Adrenal gland (tissue), 12 donors: ENCODE data around the gene PTRHD1. TPM values are rescaled to one million over a fixed set of nuclear protein-coding genes. Genes with fewer than 3 reads are reported as not detected.

Source experiments
- DNase-seq, 7 donors: peaks; one replicate each; pipeline ENCODE4 v3.0.0-alpha.2; 2019 to 2020
- H3K27ac ChIP-seq, 5 donors: fragments of 200-600 bp; sonication (generic) in 4 of 5; 1 replicate in 3 of 5; 2 replicates in 2 of 5; pipeline versions ENCODE4 v1.5.1 to v1.8.0; 2016 to 2020; ENCODE audit warnings: mild to moderate bottlenecking in 1 of 5
- H3K27me3 ChIP-seq: fragments of 200-600 bp; 2 replicates; pipeline ENCODE4 v1.8.0; 2021
- H3K36me3 ChIP-seq, 2 donors: fragments of 200-600 bp; replicated peaks in 1 of 2; 1 replicate in 1 of 2; 2 replicates in 1 of 2; pipeline versions ENCODE4 v1.5.1 to v1.8.0; 2018 to 2022
- H3K4me1 ChIP-seq, 2 donors: fragments of 200-600 bp; replicated peaks in 1 of 2; 1 replicate in 1 of 2; 2 replicates in 1 of 2; pipeline versions ENCODE4 v1.5.1 to v1.8.0; 2018 to 2021
- H3K4me3 ChIP-seq, 4 donors: fragments of 200-600 bp; sonication (generic) in 3 of 4; one replicate each; pipeline ENCODE4 v1.5.1; 2016 to 2018
- H3K9me3 ChIP-seq, 3 donors: fragments of 200-600 bp; sonication (generic) in 1 of 3; replicated peaks in 1 of 3; 1 replicate in 2 of 3; 2 replicates in 1 of 3; pipeline versions ENCODE4 v1.5.1 to v1.8.0; 2016 to 2021
- POLR2A ChIP-seq, 2 donors: fragments of 450-650 bp; IDR thresholded peaks; one replicate each; pipeline ENCODE4 v1.6.1; 2017; ENCODE audit warnings: antibody characterized with exemption in 2 of 2, mild to moderate bottlenecking in 2 of 2, moderate library complexity in 1 of 2
- WGBS, 4 donors: extraction: QIAGEN DNeasy Blood & Tissue Kit in 2 of 4; methylation state at CpG; one replicate each; pipeline versions ENCODE4 v1.1.5 to v1.1.7; 2013 to 2017; 5-methylcytosine and 5-hydroxymethylcytosine counted together
- intact Hi-C, 2 donors: fragments of 100-400 bp; cut with DNase I; formaldehyde crosslinking; loops; one replicate each; pipeline versions ENCODE4 v1.14.1 to v1.15.0; 2022 to 2023
- polyA plus RNA-seq, 3 donors: library from polyadenylated mRNA; stranded (reverse); fragments of 200-250 nt in 2 of 3; fragments of 350-450 nt in 1 of 3; fragmentation: Illumina TruSeq in 1 of 3; extraction: RNeasy Lipid Tissue Mini Kit (QIAGEN cat#74804) in 1 of 3; gene quantifications; one replicate each; pipeline ENCODE4 v1.2.3, GENCODE V29; 2013 to 2014
- total RNA-seq, 9 donors: library from RNA; depleted of rRNA in 4 of 9; stranded (reverse); fragments of >200 nt in 4 of 9; fragments of 120-200 nt in 1 of 9; fragmentation: NEBNext Ultra II Directional in 1 of 9; extraction: Animal tissue kit (Norgen Biotek cat#: 25700) in 1 of 9; gene quantifications; one replicate each; pipeline versions ENCODE4 v1.1.0 to v1.2.4, GENCODE V29; 2013 to 2023
- TF ChIP-seq, protein P1 (sequence below), 6 experiments: fragments of 450-650 bp in 4 of 6; fragments of 200-600 bp in 2 of 6; sonication (generic) in 1 of 6; IDR thresholded peaks; 1 replicate in 5 of 6; 2 replicates in 1 of 6; pipeline versions ENCODE4 v1.5.1 to v1.8.0; 2016 to 2021; ENCODE audit warnings: antibody characterized with exemption in 6 of 6, mild to moderate bottlenecking in 2 of 6, moderate library complexity in 1 of 6
- donor health status: healthy with polysubstance abuse.
- donor health status: Bipolar disorder and iron deficiency.
- donor health status: DM: yes; HTN: yes; CAD: no.
- donor health status: DM: no; HTN: no; CAD: no.
- donor health status: DM: no; HTN: no; CAD: no.
- donor health status: DM: yes; HTN: yes; CAD: no.

The PTRHD1 gene
- total and polyA plus RNA-seq, 12 donors = 18.6 to 87.3 (median 53.3) TPM

DNA sequence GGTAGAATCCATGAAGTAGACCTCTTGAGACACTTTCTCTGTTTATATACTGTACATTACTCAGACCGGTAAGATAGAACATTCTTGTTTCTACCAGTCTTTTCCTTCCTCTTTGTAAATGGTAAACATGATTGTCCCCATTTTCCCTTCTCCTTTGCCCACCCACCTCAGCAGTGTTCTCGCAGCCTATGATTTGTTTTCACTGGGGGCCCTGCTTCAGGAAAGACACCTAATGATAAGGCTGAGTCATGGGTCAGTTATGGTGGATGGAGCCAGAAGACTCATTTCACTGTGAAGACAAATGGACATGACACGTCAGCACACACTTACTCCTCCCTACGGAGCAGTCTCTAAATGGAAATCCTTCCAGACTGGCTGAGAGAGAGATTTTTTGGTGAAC is 23.7 kb upstream of the PTRHD1 start:
- WGBS, 4 donors = 46 to 76% (median 61%) methylated on average over 4 of the region's 4 CpGs
- H3K27me3 ChIP-seq = no peaks in the 10 kb centered on the region
- DNase-seq = peak in 4 of 7 donors; percentile 29 to 59 (median 55)
- no peak overlapping the region for H3K4me3 ChIP-seq
- peak overlapping the region in 1 of 5 donors; percentile 20 for H3K27ac ChIP-seq
- peaks cover 8 to 20% of the 10 kb centered on the region in 2 donors for H3K4me1 ChIP-seq
- intact Hi-C loops = no loop called here
- peaks cover 0 to 25% of the 10 kb centered on the region in 2 donors for H3K36me3 ChIP-seq
- no peak for TF ChIP-seq POLR2A (IDR thresholded peaks at IDR 0.05)
- H3K9me3 ChIP-seq = no peaks in the 10 kb centered on the region

DNA sequence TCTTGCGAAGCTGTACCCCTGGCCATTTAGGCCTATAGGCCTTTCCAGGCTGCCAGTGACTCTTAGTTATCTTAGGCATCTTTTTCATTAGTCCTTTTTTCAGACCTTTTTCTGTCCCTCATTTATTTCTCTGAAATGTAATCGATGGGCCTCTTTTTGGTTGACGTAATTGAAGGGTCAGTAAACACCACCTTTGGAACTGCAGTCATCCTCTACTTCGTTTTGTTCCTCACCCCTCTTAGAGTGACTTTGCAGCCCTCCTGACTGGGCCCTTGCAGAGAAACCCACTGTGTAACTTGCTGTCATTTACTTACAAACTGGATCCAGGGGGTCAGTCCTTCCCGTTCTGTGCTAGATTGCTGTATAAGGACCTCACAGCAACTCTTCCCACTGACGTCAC is 23.2 kb upstream of the PTRHD1 start:
- peak in 1 of 7 donors; percentile 9 for DNase-seq
- Histone ChIP-seq H3K27me3 (no peaks in the 10 kb centered on the region), H3K27ac (peak overlapping the region in 1 of 5 donors; percentile 20), H3K9me3 (no peaks in the 10 kb centered on the region), H3K36me3 (peaks cover 0 to 24% of the 10 kb centered on the region in 2 donors), H3K4me3 (no peak overlapping the region), H3K4me1 (peaks cover 8 to 20% of the 10 kb centered on the region in 2 donors)
- WGBS, 4 donors = 82 to 96% (median 94%) methylated on average over 6 of the region's 6 CpGs
- intact Hi-C loops = no loop called here
- TF ChIP-seq POLR2A (IDR thresholded peaks at IDR 0.05) = no peak
- TF ChIP-seq, protein P1, sequence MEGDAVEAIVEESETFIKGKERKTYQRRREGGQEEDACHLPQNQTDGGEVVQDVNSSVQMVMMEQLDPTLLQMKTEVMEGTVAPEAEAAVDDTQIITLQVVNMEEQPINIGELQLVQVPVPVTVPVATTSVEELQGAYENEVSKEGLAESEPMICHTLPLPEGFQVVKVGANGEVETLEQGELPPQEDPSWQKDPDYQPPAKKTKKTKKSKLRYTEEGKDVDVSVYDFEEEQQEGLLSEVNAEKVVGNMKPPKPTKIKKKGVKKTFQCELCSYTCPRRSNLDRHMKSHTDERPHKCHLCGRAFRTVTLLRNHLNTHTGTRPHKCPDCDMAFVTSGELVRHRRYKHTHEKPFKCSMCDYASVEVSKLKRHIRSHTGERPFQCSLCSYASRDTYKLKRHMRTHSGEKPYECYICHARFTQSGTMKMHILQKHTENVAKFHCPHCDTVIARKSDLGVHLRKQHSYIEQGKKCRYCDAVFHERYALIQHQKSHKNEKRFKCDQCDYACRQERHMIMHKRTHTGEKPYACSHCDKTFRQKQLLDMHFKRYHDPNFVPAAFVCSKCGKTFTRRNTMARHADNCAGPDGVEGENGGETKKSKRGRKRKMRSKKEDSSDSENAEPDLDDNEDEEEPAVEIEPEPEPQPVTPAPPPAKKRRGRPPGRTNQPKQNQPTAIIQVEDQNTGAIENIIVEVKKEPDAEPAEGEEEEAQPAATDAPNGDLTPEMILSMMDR (IDR thresholded peaks at IDR 0.05) = no peak

DNA sequence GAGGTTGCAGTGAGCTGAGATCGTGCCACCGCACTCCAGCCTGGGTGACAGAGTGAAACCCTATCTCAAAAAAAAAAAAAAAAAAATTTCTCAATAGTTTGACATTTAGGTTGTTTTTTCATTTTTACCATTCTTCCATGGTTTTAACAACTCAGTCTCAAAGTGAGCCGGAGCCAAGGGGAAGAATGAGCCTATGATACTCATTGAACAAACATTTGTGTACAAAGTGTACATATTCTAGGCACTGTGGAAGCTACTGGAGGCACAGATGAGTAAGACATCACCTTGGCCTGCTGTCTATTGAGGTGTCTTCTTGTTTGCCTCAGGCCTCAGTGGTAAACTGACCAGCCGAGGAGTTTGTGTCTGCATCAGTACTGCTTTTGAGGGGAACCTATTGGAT is 22.0 kb upstream of the PTRHD1 start:
- no peak for DNase-seq
- no peak for TF ChIP-seq POLR2A (IDR thresholded peaks at IDR 0.05)
- TF ChIP-seq, protein P1 (IDR thresholded peaks at IDR 0.05) = no peak
- Histone ChIP-seq H3K4me3 (no peak overlapping the region), H3K27ac (no peak overlapping the region), H3K9me3 (no peaks in the 10 kb centered on the region), H3K36me3 (peaks cover 0 to 14% of the 10 kb centered on the region in 2 donors), H3K4me1 (peaks cover 8 to 20% of the 10 kb centered on the region in 2 donors), H3K27me3 (no peaks in the 10 kb centered on the region)
- intact Hi-C loops = no loop called here
- 96 to 100% (median 98%) methylated on average over 4 of the region's 4 CpGs for WGBS, 4 donors

DNA sequence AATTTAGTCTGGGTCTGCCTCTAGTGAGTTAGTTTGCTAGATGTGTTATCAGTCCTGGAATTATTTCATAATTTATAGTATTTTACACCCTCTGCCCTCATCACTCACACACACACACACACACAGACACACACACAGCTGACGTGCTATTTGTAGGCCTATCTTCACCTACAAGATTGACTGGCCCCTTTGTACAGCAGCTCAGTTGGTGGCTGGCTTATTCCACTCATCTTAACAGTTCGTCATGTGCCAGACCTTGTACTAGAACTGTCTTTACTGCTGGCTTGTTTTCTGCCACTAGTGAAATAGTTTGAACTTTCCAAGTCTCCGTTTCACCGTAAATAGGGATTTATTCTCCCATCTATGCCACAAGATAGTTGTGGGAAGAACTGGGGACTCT is 21.3 kb upstream of the PTRHD1 start:
- Histone ChIP-seq H3K27me3 (no peaks in the 10 kb centered on the region), H3K36me3 (peaks cover 0 to 7% of the 10 kb centered on the region in 2 donors), H3K9me3 (no peaks in the 10 kb centered on the region), H3K4me1 (peaks cover 8 to 20% of the 10 kb centered on the region in 2 donors), H3K27ac (no peak overlapping the region), H3K4me3 (no peak overlapping the region)
- no peak for TF ChIP-seq POLR2A (IDR thresholded peaks at IDR 0.05)
- TF ChIP-seq, protein P1 (IDR thresholded peaks at IDR 0.05) = no peak
- no peak for DNase-seq
- WGBS, 4 donors = 78 to 86% (median 82%) methylated on average over 4 of the region's 4 CpGs
- intact Hi-C loops = no loop called here

DNA sequence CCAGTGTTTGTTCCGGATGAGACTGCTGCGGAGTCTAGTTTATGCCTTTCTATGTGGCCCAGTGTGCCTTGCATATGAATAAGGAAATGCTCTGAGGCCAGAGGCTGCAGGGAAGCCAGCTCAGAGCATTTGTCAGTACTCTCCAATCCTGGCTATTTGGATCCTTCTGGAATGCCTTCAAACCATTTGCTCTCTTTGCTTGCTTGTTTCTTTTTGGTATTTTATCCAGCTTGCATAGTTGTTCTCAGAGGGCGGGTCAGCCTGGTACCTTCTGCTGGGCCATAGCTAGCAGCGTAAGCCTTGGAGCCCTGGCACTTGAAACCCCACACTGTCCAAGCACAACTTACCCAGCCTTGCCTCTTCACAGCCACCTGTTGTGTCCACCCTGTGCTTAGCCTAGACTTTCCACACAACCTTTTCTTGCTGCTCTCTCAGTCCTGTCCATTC is 20.5 kb upstream of the PTRHD1 start:
- intact Hi-C loops = no loop called here
- WGBS, 4 donors = 98% methylated on average over 4 of the region's 4 CpGs

More for the DNA sequence above, 20.5 kb upstream of the PTRHD1 start:
- Histone ChIP-seq H3K36me3 (peaks cover 0 to 3% of the 10 kb centered on the region in 2 donors), H3K9me3 (no peaks in the 10 kb centered on the region), H3K27ac (no peak overlapping the region), H3K4me1 (peaks cover 2 to 12% of the 10 kb centered on the region in 2 donors), H3K27me3 (no peaks in the 10 kb centered on the region), H3K4me3 (no peak overlapping the region)
- TF ChIP-seq, protein P1 (IDR thresholded peaks at IDR 0.05) = no peak
- no peak for TF ChIP-seq POLR2A (IDR thresholded peaks at IDR 0.05)
- DNase-seq = no peak
